Nephron (organoid): Measurements from ENCODE around the gene DUSP3.
A peak's percentile ranks its signal among the peaks of the same experiment; 100 is the strongest.

Experiments used
- H3K27ac Mint-ChIP-seq, 3 experiments: 2 replicates each; pipeline ENCODE4 v1.8.0; 2020; ENCODE audit warnings: mixed read lengths in 3 of 3, mild to moderate bottlenecking in 2 of 3, moderate library complexity in 1 of 3
- H3K27me3 Mint-ChIP-seq: 2 replicates; pipeline ENCODE4 v1.8.0; 2021; ENCODE audit warnings: low read depth, mild to moderate bottlenecking, moderate library complexity, mixed read lengths
- H3K36me3 Mint-ChIP-seq: 2 replicates; pipeline ENCODE4 v1.8.0; 2020; ENCODE audit warnings: low read depth, mixed read lengths
- H3K4me1 Mint-ChIP-seq: 2 replicates; pipeline ENCODE4 v1.8.0; 2020; ENCODE audit warnings: mixed read lengths
- H3K4me3 Mint-ChIP-seq, 3 experiments: 2 replicates each; pipeline ENCODE4 v1.8.0; 2020; ENCODE audit warnings: mild to moderate bottlenecking in 3 of 3, mixed read lengths in 3 of 3, moderate library complexity in 2 of 3
- H3K9me3 Mint-ChIP-seq: 2 replicates; pipeline ENCODE4 v1.8.0; 2020; ENCODE audit warnings: mixed read lengths
- TF ChIP-seq, protein P1 (sequence below), 3 experiments: fragments of 200-600 bp; sonication (generic); IDR thresholded peaks; one replicate each; pipeline ENCODE4 v1.5.0; 2021; ENCODE audit warnings: antibody characterized with exemption in 3 of 3; ENCODE audit not compliant: unreplicated experiment in 3 of 3

DUSP3 gene

DNA sequence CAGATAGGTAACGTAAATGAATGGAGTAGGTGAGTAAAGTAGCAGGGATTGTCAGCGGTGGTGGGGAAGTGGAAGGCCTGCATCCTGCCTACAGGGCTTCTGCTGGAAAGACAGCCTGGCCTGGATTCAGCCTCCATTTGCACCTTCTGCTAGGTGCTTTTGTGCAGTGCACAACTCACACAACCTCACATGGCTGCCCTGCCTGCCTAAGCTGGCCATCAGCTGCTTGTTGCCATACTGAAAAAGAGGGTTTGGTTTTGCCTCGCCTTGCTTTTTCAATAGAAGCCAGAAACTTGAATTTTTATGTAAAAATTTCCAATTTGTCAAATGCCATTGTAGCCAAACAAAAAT, 56.5 kb downstream of the DUSP3 start:
- Mint-ChIP-seq H3K4me1 (peaks cover 21% of the 10 kb centered on the region), H3K4me3 (peak overlapping the region; percentile 37 to 85 (median 83)), H3K27ac (peak overlapping the region; percentile 48 to 85 (median 69)), H3K27me3 (peaks cover 28% of the 10 kb centered on the region), H3K9me3 (peaks cover 3% of the 10 kb centered on the region), H3K36me3 (no peaks in the 10 kb centered on the region)
- TF ChIP-seq, protein P1, sequence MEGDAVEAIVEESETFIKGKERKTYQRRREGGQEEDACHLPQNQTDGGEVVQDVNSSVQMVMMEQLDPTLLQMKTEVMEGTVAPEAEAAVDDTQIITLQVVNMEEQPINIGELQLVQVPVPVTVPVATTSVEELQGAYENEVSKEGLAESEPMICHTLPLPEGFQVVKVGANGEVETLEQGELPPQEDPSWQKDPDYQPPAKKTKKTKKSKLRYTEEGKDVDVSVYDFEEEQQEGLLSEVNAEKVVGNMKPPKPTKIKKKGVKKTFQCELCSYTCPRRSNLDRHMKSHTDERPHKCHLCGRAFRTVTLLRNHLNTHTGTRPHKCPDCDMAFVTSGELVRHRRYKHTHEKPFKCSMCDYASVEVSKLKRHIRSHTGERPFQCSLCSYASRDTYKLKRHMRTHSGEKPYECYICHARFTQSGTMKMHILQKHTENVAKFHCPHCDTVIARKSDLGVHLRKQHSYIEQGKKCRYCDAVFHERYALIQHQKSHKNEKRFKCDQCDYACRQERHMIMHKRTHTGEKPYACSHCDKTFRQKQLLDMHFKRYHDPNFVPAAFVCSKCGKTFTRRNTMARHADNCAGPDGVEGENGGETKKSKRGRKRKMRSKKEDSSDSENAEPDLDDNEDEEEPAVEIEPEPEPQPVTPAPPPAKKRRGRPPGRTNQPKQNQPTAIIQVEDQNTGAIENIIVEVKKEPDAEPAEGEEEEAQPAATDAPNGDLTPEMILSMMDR (IDR thresholded peaks at IDR 0.05; ENCODE audit: unreplicated experiment in 3 of 3) = no peak

DNA sequence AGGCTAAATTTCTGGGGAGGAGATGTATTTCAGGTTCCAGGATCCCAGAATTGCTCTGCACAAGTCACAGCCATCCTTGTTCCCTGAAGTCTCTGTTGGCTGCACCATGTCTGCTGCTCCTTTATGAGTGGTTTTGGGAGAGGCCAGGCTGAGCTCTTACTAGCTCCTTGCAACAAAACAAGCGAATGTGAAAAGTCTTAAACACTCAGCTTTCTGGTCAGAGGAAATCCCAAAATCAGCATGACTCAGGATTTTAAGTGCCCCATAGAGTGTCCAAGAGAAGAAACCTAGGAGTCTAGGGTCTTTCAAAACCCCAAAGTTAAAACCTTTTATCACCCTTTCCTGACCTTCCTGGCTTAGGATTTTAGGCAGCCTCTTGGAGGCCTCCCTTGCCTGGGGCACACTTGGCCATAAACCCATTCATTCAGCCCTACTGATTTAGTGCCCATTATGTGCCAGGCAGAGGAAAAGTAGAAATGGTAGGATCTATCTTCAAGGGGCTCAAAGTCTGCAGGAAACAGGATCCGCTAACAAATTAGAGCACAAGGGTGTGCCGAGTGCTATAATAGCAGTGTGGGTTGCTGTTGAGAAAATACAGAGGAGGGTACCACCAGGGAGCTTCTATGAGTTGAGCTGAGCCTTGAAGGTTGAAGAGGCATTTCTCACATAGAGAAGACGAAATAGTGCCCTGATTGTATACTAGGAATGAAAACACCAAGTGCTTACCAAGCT, 57.1 kb downstream of the DUSP3 start:
- H3K9me3 Mint-ChIP-seq = peaks cover 3% of the 10 kb centered on the region
- peak overlapping the region; percentile 80 to 85 (median 83) for H3K4me3 Mint-ChIP-seq
- peaks cover 32% of the 10 kb centered on the region for H3K27me3 Mint-ChIP-seq
- no peaks in the 10 kb centered on the region for H3K36me3 Mint-ChIP-seq
- TF ChIP-seq, protein P1 (IDR thresholded peaks at IDR 0.05; ENCODE audit: unreplicated experiment in 3 of 3) = no peak
- peak overlapping the region; percentile 13 to 85 (median 36) for H3K27ac Mint-ChIP-seq
- peaks cover 21% of the 10 kb centered on the region for H3K4me1 Mint-ChIP-seq

DNA sequence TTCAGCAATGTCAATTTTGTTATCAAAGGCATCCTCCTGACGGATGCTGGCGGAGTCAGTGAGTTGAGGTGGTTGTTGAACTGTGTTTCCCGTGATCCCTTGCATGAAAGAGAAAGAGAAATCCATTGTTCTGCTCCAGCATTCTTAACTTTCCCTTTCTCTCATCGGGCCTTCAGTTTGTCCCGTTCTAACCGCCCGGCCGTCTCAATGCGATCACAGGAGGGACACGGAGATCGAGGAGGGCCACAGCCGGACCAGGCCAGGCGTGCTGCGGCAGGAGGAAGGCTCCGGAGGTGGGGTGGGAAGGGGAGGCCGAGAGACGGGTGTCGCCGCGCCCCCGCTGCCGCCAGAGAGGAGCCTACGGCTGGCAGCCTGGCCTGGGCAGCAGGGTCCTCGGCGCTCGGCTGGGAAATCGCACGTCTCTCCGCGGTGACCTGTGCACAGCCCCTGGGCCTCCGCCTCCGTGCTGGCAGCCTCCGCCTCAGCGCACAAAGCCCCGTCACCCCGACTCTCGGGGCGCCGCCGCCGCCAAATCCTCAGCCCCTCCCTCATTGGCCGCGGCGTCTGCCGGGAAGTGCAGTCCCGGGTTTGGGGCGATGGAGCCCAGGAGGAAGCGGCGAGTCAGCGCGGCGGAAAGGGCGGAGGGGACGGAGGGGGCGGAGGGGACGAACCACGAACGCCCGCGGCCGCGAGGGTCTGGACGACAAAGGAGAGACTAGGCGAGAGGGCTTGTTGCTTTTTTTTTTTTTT, 58.3 kb downstream of the DUSP3 start:
- Mint-ChIP-seq H3K4me3 (peak overlapping the region; percentile 80 to 84 (median 82)), H3K4me1 (peaks cover 21% of the 10 kb centered on the region), H3K27me3 (peaks cover 44% of the 10 kb centered on the region), H3K9me3 (peaks cover 3% of the 10 kb centered on the region), H3K27ac (peak overlapping the region; percentile 83 to 93 (median 91)), H3K36me3 (no peaks in the 10 kb centered on the region)
- TF ChIP-seq, protein P1 (IDR thresholded peaks at IDR 0.05; ENCODE audit: unreplicated experiment in 3 of 3) = no peak

DNA sequence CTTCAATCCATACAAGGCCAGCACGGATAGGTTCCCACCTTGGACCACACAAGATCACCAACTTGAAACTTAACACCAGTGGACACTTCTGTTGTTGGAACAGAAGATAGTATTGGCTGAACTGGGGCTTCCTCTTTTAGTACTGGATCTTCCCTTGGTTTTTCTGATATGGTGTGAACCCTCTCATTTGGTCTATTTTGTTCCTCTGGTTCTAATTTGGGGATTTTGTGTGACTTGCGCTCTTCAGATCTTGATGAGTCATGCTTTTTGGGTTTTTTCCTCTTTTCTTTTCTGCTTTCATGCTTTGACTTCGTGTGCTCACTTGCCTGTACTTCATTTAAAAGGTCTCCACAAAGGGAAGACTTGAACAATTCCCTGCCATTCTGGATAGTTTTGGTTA, 59.2 kb downstream of the DUSP3 start:
- Mint-ChIP-seq H3K27ac (peak overlapping the region; percentile 83 to 93 (median 91)), H3K9me3 (peaks cover 3% of the 10 kb centered on the region), H3K4me1 (peaks cover 22% of the 10 kb centered on the region), H3K4me3 (peak overlapping the region; percentile 80 to 84 (median 82)), H3K27me3 (peaks cover 45% of the 10 kb centered on the region), H3K36me3 (no peaks in the 10 kb centered on the region)
- TF ChIP-seq, protein P1 (IDR thresholded peaks at IDR 0.05; ENCODE audit: unreplicated experiment in 3 of 3) = no peak

DNA sequence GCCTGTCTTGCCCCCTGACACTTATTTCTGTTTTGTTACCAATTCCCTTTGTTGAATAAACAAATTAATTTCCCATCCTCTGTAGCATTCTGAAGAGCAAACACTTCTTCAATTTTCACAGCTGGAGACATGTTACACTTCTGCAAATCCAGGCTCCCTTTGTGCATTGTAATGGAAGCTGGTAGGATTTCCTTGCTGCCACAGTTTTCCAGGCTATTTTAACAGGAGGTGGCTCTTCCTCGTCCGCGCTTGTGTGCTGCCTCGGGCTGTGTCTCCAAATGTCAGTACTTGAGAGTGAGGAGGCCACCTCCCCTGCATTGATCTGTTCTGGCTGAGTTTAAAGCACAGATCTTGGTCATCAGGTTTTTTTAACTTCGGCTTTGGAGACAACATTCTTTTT, 60.2 kb downstream of the DUSP3 start:
- TF ChIP-seq, protein P1 (IDR thresholded peaks at IDR 0.05; ENCODE audit: unreplicated experiment in 3 of 3) = no peak
- Mint-ChIP-seq H3K36me3 (no peaks in the 10 kb centered on the region), H3K9me3 (peaks cover 3% of the 10 kb centered on the region), H3K4me1 (peaks cover 30% of the 10 kb centered on the region), H3K27ac (peak overlapping the region in 2 of 3 experiments; percentile 7 to 17), H3K27me3 (peaks cover 52% of the 10 kb centered on the region), H3K4me3 (peak overlapping the region in 2 of 3 experiments; percentile 5 to 12)
